Activated CD4-positive, alpha-beta T cell treated with anti-CD3 and anti-CD28 coated beads, Interleukin-2, amount 50 U/mL, for 1 hour (primary cell): ENCODE results near the gene RNF31.

Experiments
- DNase-seq: peaks from one replicate; pipeline ENCODE4 v3.0.0-alpha.2; 2020

Gene RNF31

DNA sequence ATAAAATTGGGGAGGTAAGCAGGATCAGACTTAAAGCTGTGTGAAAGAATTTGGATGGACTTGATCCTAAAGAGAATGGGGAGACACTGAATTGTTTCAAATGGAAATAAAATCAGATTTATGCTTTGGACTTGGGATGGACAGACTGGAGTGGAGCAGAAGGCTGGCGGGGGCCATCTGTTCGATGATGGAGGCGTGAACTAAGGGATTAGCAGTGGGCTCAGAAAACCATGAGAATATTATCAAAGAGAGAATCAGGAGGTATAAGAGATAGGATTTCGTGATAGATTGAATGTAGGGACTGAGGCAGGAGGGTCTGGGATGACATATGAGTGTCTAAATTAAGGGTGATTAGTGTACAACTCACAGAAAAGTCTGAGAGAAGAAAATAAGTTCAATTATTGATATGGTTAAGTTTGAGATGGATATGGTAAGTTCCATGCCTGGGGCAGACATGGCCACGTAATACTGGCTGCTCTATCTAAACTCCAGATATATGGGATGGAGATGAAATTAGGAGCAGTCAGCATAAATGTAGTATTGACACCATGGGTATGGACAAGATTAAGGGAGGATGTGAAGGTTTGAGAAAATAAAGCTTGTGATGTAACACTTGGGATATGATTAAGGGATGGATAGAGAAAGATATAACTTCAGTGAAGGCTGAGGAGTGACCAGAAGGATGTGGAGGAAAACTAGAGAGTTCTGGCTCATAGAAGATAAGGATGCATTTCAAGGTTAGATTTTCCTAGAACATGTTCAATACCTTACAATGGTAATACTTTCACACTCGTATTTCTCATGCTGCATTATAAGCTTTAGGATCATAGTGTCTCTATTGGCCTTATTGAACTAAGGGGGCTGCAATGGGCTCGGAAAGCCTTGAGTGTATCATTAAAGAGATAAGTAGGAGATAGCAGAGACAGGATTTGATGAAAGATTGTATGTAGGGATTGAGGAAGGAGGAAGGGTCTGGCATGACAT is 57.2 kb downstream of the RNF31 start:
- no peak for DNase-seq

GRCh38 chr14:24206260-24207103 is 59.2 kb downstream of the RNF31 start:
- no peak for DNase-seq

- no peak for DNase-seq
These were observed 59.8 kb downstream of the RNF31 start for GRCh38 chr14:24207104-24207551.

DNA sequence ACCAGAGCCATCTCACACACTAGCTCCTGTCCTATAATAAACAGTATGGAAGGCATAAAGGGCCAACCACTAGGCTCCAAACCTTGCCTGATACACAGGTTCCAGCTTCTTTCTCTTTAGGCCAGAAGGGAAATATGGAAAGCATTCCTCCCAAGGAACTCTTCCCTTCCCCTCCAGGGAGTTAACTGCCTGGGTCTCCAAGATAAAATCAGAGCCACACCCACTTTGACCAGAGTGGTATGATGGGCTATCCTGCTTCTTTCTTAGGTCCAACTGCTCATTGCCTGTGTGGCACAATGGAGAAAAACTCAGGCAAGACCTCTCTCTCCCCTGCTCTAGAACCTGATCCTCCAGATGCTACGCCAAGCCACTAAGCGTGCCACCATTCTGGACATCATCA is 60.3 kb downstream of the RNF31 start:
- no peak for DNase-seq
